ENCODE measurements around the gene SSRP1.
A peak's percentile ranks its signal among the peaks of the same experiment; 100 is the strongest.

The SSRP1 gene

GRCh38 chr11:57359896-57360690 lies 24.4 kb upstream of the SSRP1 start:
- no peak for DNase-seq (ENCODE audit: low spot score)

GRCh38 chr11:57359396-57359795 lies 23.7 kb upstream of the SSRP1 start:
- DNase-seq (ENCODE audit: low spot score), result no peak

GRCh38 chr11:57358991-57359390 lies 23.3 kb upstream of the SSRP1 start:
- DNase-seq (ENCODE audit: low spot score), result no peak

GRCh38 chr11:57358543-57358961 lies 22.9 kb upstream of the SSRP1 start:
- DNase-seq (ENCODE audit: low spot score), result no peak

GRCh38 chr11:57357856-57358255 lies 22.2 kb upstream of the SSRP1 start:
- DNase-seq (ENCODE audit: low spot score), result no peak

GRCh38 chr11:57357310-57357709 lies 21.6 kb upstream of the SSRP1 start:
- no peak for DNase-seq (ENCODE audit: low spot score)

GRCh38 chr11:57356268-57356667 lies 20.6 kb upstream of the SSRP1 start:
- DNase-seq (ENCODE audit: low spot score), result no peak

GRCh38 chr11:57354699-57355098 lies 19.0 kb upstream of the SSRP1 start:
- no peak for DNase-seq (ENCODE audit: low spot score)

- no peak for DNase-seq (ENCODE audit: low spot score)
These were observed 18.2 kb upstream of the SSRP1 start for GRCh38 chr11:57353852-57354251.

GRCh38 chr11:57353446-57353845 lies 17.8 kb upstream of the SSRP1 start:
- no peak for DNase-seq (ENCODE audit: low spot score)

- no peak for DNase-seq (ENCODE audit: low spot score)
These were observed 17.3 kb upstream of the SSRP1 start for GRCh38 chr11:57353036-57353435.

GRCh38 chr11:57349491-57350274 lies 14.0 kb upstream of the SSRP1 start:
- peak; percentile 58 for DNase-seq (ENCODE audit: low spot score)

GRCh38 chr11:57348636-57349313 lies 13.1 kb upstream of the SSRP1 start:
- DNase-seq (ENCODE audit: low spot score), result no peak

GRCh38 chr11:57348052-57348451 lies 12.4 kb upstream of the SSRP1 start:
- DNase-seq (ENCODE audit: low spot score), result no peak

- DNase-seq (ENCODE audit: low spot score), result no peak
These were observed 11.6 kb upstream of the SSRP1 start for GRCh38 chr11:57347336-57347735.

- DNase-seq (ENCODE audit: low spot score), result peak; percentile 80
These were observed 10.0 kb upstream of the SSRP1 start for GRCh38 chr11:57345555-57346211.

GRCh38 chr11:57344826-57345225 lies 9.1 kb upstream of the SSRP1 start:
- no peak for DNase-seq (ENCODE audit: low spot score)

GRCh38 chr11:57343825-57344224 lies 8.1 kb upstream of the SSRP1 start:
- no peak for DNase-seq (ENCODE audit: low spot score)

GRCh38 chr11:57342702-57343101 lies 7.0 kb upstream of the SSRP1 start:
- DNase-seq (ENCODE audit: low spot score), result no peak

- DNase-seq (ENCODE audit: low spot score), result no peak
These were observed 5.6 kb upstream of the SSRP1 start for GRCh38 chr11:57341250-57341808.

- DNase-seq (ENCODE audit: low spot score), result peak; percentile 72
These were observed 4.4 kb upstream of the SSRP1 start for GRCh38 chr11:57340039-57340615.

- no peak for DNase-seq (ENCODE audit: low spot score)
These were observed 3.6 kb upstream of the SSRP1 start for GRCh38 chr11:57339328-57339727.

Measured in D341Med (cell line).